Measurements from ENCODE around the gene ENTR1. TPM values are rescaled to one million over a fixed set of nuclear protein-coding genes. Genes with fewer than 3 reads are reported as not detected.

Gene ENTR1
- total and polyA plus RNA-seq, 2 of the 13 experiments (the other 11 are each of a cell fraction or from before 2014, with no cell fraction given), result 70.1 to 76.4 TPM

DNA sequence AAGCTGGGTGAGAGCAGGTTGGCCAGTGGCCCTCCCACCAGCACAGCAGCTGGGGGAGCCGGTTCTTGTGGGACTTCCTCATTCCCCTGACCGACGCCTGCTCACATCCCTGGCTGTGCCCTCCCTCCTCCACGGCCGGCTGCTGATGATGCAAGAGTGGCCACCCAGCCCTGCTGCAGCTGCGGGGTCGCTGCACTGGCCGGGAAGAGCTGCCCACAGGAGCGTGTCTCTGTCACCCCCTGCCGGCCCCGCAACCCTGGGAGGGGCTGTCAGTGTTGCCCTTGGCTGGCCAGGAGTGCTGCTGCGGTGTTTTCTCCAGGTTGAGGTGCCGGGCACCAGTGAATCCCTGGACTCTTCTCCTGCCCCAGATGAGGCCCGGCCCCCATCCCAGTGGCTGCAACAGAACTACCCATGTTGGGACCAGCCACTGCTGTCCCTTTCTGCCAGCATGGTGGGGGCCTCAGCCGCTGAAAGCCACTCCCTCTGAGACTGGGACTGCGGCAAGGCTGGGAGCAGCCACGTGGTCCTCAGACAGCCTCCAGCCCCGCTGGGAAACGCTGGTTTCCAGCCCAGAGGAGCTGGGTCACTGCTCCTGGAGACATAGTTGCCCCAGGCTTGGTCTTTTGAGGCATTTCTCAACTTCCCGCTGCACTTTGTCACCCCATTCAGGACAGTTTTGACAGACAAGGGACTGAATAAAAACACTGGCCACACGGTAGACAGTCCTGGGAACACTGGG lies 37.7 kb downstream of the ENTR1 start (continued):
- TF ChIP-seq ZNF713 (CRISPR knock-in tag; IDR thresholded peaks at IDR 0.05) (0 out of 2 replicates have a peak, but pooled peaks have one; percentile 39), ZNF782 (CRISPR knock-in tag; IDR thresholded peaks at IDR 0.05; ENCODE audit: borderline replicate concordance) (peak; percentile 81; the same call in 1 of the 2 replicates), ZNF552 (CRISPR knock-in tag; IDR thresholded peaks at IDR 0.05; ENCODE audit: borderline replicate concordance) (no peak), NR2F6 (IDR thresholded peaks at IDR 0.05) (no peak), NR2F6 (CRISPR knock-in tag; IDR thresholded peaks at IDR 0.05) (peak; percentile 63), ZNF598 (CRISPR knock-in tag; IDR thresholded peaks at IDR 0.05; ENCODE audit: borderline replicate concordance) (peak; percentile 16; the same call in 1 of the 2 replicates), MAZ (IDR thresholded peaks at IDR 0.05; ENCODE audit: borderline replicate concordance, low read depth, low read length) (peak; percentile 63), MAZ (CRISPR knock-in tag; IDR thresholded peaks at IDR 0.05; ENCODE audit: low read depth) (peak; percentile 90), JARID2 (CRISPR knock-in tag; IDR thresholded peaks at IDR 0.05; ENCODE audit: insufficient replicate concordance) (peak; percentile 40), ZSCAN12 (CRISPR knock-in tag; IDR thresholded peaks at IDR 0.05) (no peak), ZFYVE20 (CRISPR knock-in tag; IDR thresholded peaks at IDR 0.05; ENCODE audit: borderline replicate concordance, low read depth) (0 out of 2 replicates have a peak, but pooled peaks have one; percentile 60)
- TF ChIP-seq, protein P1, sequence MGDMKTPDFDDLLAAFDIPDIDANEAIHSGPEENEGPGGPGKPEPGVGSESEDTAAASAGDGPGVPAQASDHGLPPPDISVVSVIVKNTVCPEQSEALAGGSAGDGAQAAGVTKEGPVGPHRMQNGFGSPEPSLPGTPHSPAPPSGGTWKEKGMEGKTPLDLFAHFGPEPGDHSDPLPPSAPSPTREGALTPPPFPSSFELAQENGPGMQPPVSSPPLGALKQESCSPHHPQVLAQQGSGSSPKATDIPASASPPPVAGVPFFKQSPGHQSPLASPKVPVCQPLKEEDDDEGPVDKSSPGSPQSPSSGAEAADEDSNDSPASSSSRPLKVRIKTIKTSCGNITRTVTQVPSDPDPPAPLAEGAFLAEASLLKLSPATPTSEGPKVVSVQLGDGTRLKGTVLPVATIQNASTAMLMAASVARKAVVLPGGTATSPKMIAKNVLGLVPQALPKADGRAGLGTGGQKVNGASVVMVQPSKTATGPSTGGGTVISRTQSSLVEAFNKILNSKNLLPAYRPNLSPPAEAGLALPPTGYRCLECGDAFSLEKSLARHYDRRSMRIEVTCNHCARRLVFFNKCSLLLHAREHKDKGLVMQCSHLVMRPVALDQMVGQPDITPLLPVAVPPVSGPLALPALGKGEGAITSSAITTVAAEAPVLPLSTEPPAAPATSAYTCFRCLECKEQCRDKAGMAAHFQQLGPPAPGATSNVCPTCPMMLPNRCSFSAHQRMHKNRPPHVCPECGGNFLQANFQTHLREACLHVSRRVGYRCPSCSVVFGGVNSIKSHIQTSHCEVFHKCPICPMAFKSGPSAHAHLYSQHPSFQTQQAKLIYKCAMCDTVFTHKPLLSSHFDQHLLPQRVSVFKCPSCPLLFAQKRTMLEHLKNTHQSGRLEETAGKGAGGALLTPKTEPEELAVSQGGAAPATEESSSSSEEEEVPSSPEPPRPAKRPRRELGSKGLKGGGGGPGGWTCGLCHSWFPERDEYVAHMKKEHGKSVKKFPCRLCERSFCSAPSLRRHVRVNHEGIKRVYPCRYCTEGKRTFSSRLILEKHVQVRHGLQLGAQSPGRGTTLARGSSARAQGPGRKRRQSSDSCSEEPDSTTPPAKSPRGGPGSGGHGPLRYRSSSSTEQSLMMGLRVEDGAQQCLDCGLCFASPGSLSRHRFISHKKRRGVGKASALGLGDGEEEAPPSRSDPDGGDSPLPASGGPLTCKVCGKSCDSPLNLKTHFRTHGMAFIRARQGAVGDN (CRISPR knock-in tag; IDR thresholded peaks at IDR 0.05), result peak; percentile 66
- TF ChIP-seq, protein P2, sequence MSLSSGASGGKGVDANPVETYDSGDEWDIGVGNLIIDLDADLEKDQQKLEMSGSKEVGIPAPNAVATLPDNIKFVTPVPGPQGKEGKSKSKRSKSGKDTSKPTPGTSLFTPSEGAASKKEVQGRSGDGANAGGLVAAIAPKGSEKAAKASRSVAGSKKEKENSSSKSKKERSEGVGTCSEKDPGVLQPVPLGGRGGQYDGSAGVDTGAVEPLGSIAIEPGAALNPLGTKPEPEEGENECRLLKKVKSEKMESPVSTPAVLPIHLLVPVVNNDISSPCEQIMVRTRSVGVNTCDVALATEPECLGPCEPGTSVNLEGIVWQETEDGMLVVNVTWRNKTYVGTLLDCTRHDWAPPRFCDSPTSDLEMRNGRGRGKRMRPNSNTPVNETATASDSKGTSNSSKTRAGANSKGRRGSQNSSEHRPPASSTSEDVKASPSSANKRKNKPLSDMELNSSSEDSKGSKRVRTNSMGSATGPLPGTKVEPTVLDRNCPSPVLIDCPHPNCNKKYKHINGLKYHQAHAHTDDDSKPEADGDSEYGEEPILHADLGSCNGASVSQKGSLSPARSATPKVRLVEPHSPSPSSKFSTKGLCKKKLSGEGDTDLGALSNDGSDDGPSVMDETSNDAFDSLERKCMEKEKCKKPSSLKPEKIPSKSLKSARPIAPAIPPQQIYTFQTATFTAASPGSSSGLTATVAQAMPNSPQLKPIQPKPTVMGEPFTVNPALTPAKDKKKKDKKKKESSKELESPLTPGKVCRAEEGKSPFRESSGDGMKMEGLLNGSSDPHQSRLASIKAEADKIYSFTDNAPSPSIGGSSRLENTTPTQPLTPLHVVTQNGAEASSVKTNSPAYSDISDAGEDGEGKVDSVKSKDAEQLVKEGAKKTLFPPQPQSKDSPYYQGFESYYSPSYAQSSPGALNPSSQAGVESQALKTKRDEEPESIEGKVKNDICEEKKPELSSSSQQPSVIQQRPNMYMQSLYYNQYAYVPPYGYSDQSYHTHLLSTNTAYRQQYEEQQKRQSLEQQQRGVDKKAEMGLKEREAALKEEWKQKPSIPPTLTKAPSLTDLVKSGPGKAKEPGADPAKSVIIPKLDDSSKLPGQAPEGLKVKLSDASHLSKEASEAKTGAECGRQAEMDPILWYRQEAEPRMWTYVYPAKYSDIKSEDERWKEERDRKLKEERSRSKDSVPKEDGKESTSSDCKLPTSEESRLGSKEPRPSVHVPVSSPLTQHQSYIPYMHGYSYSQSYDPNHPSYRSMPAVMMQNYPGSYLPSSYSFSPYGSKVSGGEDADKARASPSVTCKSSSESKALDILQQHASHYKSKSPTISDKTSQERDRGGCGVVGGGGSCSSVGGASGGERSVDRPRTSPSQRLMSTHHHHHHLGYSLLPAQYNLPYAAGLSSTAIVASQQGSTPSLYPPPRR (CRISPR knock-in tag; IDR thresholded peaks at IDR 0.05; ENCODE audit: borderline replicate concordance), result 0 out of 2 replicates have a peak, but pooled peaks have one; percentile 53
- TF ChIP-seq, protein P3, sequence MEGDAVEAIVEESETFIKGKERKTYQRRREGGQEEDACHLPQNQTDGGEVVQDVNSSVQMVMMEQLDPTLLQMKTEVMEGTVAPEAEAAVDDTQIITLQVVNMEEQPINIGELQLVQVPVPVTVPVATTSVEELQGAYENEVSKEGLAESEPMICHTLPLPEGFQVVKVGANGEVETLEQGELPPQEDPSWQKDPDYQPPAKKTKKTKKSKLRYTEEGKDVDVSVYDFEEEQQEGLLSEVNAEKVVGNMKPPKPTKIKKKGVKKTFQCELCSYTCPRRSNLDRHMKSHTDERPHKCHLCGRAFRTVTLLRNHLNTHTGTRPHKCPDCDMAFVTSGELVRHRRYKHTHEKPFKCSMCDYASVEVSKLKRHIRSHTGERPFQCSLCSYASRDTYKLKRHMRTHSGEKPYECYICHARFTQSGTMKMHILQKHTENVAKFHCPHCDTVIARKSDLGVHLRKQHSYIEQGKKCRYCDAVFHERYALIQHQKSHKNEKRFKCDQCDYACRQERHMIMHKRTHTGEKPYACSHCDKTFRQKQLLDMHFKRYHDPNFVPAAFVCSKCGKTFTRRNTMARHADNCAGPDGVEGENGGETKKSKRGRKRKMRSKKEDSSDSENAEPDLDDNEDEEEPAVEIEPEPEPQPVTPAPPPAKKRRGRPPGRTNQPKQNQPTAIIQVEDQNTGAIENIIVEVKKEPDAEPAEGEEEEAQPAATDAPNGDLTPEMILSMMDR (CRISPR knock-in tag; IDR thresholded peaks at IDR 0.05), result peak; percentile 92
- TF ChIP-seq, protein P4, sequence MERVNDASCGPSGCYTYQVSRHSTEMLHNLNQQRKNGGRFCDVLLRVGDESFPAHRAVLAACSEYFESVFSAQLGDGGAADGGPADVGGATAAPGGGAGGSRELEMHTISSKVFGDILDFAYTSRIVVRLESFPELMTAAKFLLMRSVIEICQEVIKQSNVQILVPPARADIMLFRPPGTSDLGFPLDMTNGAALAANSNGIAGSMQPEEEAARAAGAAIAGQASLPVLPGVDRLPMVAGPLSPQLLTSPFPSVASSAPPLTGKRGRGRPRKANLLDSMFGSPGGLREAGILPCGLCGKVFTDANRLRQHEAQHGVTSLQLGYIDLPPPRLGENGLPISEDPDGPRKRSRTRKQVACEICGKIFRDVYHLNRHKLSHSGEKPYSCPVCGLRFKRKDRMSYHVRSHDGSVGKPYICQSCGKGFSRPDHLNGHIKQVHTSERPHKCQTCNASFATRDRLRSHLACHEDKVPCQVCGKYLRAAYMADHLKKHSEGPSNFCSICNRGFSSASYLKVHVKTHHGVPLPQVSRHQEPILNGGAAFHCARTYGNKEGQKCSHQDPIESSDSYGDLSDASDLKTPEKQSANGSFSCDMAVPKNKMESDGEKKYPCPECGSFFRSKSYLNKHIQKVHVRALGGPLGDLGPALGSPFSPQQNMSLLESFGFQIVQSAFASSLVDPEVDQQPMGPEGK (CRISPR knock-in tag; IDR thresholded peaks at IDR 0.05), result peak; percentile 88

Data from HepG2 (cell line).